Esophagus squamous epithelium (tissue), 5 donors: ENCODE measurements around the gene SLC24A4. TPM values are rescaled to one million over a fixed set of nuclear protein-coding genes. Genes with fewer than 3 reads are reported as not detected.

Source experiments
- DNase-seq: peaks from one replicate; lab custom pipeline; 2025; lab: John Stamatoyannopoulos, UW
- H3K27ac ChIP-seq, 4 donors: fragments of 200-600 bp; sonication (generic); one replicate each; pipeline ENCODE4 v1.5.1; 2016 to 2019; ENCODE audit warnings: mild to moderate bottlenecking in 1 of 4
- H3K27me3 ChIP-seq, 4 donors: fragments of 200-600 bp; sonication (generic); 1 replicate in 3 of 4; 2 replicates in 1 of 4; pipeline versions ENCODE4 v1.5.1 to v1.6.0; 2017 to 2021; ENCODE audit warnings: antibody characterized with exemption in 1 of 4
- H3K36me3 ChIP-seq, 3 donors: fragments of 200-600 bp; sonication (generic); one replicate each; pipeline ENCODE4 v1.5.1; 2016 to 2019
- H3K4me1 ChIP-seq, 3 donors: fragments of 200-600 bp; sonication (generic); one replicate each; pipeline ENCODE4 v1.5.1; 2017 to 2019
- H3K4me3 ChIP-seq, 4 donors: fragments of 200-600 bp; sonication (generic); 1 replicate in 3 of 4; 2 replicates in 1 of 4; pipeline ENCODE4 v1.5.1; 2016 to 2019; ENCODE audit warnings: mild to moderate bottlenecking in 2 of 4, moderate library complexity in 1 of 4
- H3K9me3 ChIP-seq, 3 donors: fragments of 200-600 bp; sonication (generic); one replicate each; pipeline ENCODE4 v1.5.1; 2016 to 2019
- CTCF ChIP-seq, 6 experiments: fragments of 450-650 bp in 4 of 6; fragments of 200-600 bp in 2 of 6; sonication (generic) in 2 of 6; IDR thresholded peaks; one replicate each; pipeline ENCODE4 v1.5.1; 2016 to 2019; ENCODE audit warnings: antibody characterized with exemption in 6 of 6, mild to moderate bottlenecking in 4 of 6, moderate library complexity in 4 of 6
- POLR2A ChIP-seq, 4 donors: fragments of 450-650 bp; IDR thresholded peaks; one replicate each; pipeline ENCODE4 v1.6.1; 2017; ENCODE audit warnings: antibody characterized with exemption in 4 of 4, mild to moderate bottlenecking in 4 of 4, moderate library complexity in 3 of 4
- WGBS, 2 donors: methylation state at CpG; one replicate each; pipeline ENCODE4 v1.1.5; 2018; 5-methylcytosine and 5-hydroxymethylcytosine counted together
- intact Hi-C: fragments of 100-400 bp; cut with DNase I; formaldehyde crosslinking; loops from one replicate; pipeline ENCODE4 v1.15.0; 2022
- total RNA-seq, 4 donors: library from RNA; depleted of rRNA; stranded (reverse); fragments of >200 nt; gene quantifications; one replicate each; pipeline ENCODE4 v1.1.0, GENCODE V29; 2016
- donor health status: DM: yes; HTN: yes; CAD: no.

SLC24A4 gene
- total RNA-seq, 4 donors from 2014 or later, result 0.04 to 0.38 (median 0.20) TPM

- TF ChIP-seq CTCF (IDR thresholded peaks at IDR 0.05) (no peak), POLR2A (IDR thresholded peaks at IDR 0.05) (no peak)
- Histone ChIP-seq H3K9me3 (no peaks in the 10 kb centered on the region), H3K36me3 (no peaks in the 10 kb centered on the region), H3K4me3 (no peak overlapping the region), H3K27ac (no peak overlapping the region), H3K4me1 (peaks cover 0 to 24% (median 11%) of the 10 kb centered on the region in 3 donors), H3K27me3 (peaks cover 0 to 6% (median 0%) of the 10 kb centered on the region in 4 donors)
- intact Hi-C loops, result no loop called here
- no peak for DNase-seq
- WGBS, 2 donors, result 65 to 89% methylated on average over 3 to 9 of the region's 9 CpGs
These were observed 179.7 kb downstream of the SLC24A4 start for GRCh38 chr14:92502541-92503286.

- Histone ChIP-seq H3K9me3 (no peaks in the 10 kb centered on the region), H3K27me3 (peaks cover 0 to 6% (median 0%) of the 10 kb centered on the region in 4 donors), H3K36me3 (no peaks in the 10 kb centered on the region), H3K4me1 (peaks cover 0 to 25% (median 11%) of the 10 kb centered on the region in 3 donors), H3K27ac (peak overlapping the region in 1 of 4 donors; percentile 14), H3K4me3 (no peak overlapping the region)
- DNase-seq, result no peak
- intact Hi-C loops, result no loop called here
- no peak for TF ChIP-seq CTCF (IDR thresholded peaks at IDR 0.05)
- TF ChIP-seq POLR2A (IDR thresholded peaks at IDR 0.05), result no peak
- WGBS, 2 donors, result 53 to 71% methylated on average over 4 of the region's 4 CpGs
These were observed 181.0 kb downstream of the SLC24A4 start for GRCh38 chr14:92503756-92504491.

- 74 to 100% methylated on average over 1 to 4 of the region's 5 CpGs for WGBS, 2 donors
- H3K9me3 ChIP-seq, result no peaks in the 10 kb centered on the region
- peaks cover 0 to 25% (median 11%) of the 10 kb centered on the region in 3 donors for H3K4me1 ChIP-seq
- no peak overlapping the region for H3K4me3 ChIP-seq
- H3K27ac ChIP-seq, result no peak overlapping the region
- peaks cover 0 to 6% (median 0%) of the 10 kb centered on the region in 4 donors for H3K27me3 ChIP-seq
- no peaks in the 10 kb centered on the region for H3K36me3 ChIP-seq
- intact Hi-C loops, result no loop called here
- TF ChIP-seq POLR2A (IDR thresholded peaks at IDR 0.05), result no peak
- no peak for TF ChIP-seq CTCF (IDR thresholded peaks at IDR 0.05)
- no peak for DNase-seq
These were observed 182.9 kb downstream of the SLC24A4 start for GRCh38 chr14:92505826-92506225.

GRCh38 chr14:92506231-92506630 lies 183.3 kb downstream of the SLC24A4 start:
- TF ChIP-seq CTCF (IDR thresholded peaks at IDR 0.05) (no peak), POLR2A (IDR thresholded peaks at IDR 0.05) (no peak)
- H3K27ac ChIP-seq, result no peak overlapping the region
- DNase-seq, result no peak
- H3K4me1 ChIP-seq, result peaks cover 0 to 27% (median 11%) of the 10 kb centered on the region in 3 donors
- peaks cover 0 to 6% (median 0%) of the 10 kb centered on the region in 4 donors for H3K27me3 ChIP-seq
- 69 to 100% methylated on average over 1 to 2 of the region's 3 CpGs for WGBS, 2 donors
- H3K9me3 ChIP-seq, result no peaks in the 10 kb centered on the region
- no peak overlapping the region for H3K4me3 ChIP-seq
- intact Hi-C loops, result no loop called here
- H3K36me3 ChIP-seq, result no peaks in the 10 kb centered on the region
